GM21447 (cell line): Measurements from ENCODE around the gene CHD1.

Experiments used
- ATAC-seq: cut with Tn5 transposase; IDR thresholded peaks from one replicate; pipeline ENCODE4 v1.9.1; 2021; ENCODE audit not compliant: unreplicated experiment

CHD1 gene

GRCh38 chr5:98816582-98817222 lies 112.1 kb downstream of the CHD1 start:
- no peak for ATAC-seq

- no peak for ATAC-seq
Measured at GRCh38 chr5:98813755-98814154, 115.1 kb downstream of the CHD1 start.

DNA sequence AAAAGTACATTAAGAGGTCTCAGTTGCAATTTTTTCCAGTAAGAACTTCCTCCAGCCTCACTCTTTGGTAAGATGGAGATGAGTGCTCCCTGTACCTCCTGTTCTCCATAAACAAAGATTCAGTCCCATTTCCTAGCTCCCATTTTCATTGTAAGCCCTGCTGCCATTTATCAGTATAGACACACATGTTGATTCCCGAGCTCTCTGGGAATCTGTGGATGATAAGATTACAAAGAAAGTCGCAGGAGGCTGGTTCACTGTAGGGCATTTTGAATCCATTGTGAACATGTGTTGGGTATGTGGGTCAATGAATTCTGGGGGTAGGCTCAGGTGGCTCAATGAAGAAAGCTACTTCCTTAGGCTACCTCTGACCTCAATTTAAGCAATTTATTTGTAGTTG lies 118.6 kb downstream of the CHD1 start:
- no peak for ATAC-seq

DNA sequence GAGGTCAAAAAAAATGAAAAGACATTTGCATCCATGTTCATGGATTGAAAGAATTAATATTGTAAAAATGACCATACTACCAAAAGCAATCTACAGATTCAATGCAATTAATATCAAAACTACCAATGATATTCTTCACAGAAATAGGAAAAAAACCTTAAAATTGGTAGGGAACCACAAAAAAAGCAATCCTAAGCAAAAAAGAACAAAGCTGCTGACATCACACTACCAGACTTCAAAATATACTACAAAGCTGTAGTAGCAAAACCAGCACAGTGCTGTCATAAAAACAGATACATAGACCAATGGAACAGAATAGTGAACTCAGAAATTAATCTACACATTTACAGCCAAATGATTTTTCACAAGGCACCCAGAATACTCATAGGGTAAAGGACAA lies 121.0 kb downstream of the CHD1 start:
- ATAC-seq = no peak

GRCh38 chr5:98805070-98805469 lies 123.7 kb downstream of the CHD1 start:
- no peak for ATAC-seq

DNA sequence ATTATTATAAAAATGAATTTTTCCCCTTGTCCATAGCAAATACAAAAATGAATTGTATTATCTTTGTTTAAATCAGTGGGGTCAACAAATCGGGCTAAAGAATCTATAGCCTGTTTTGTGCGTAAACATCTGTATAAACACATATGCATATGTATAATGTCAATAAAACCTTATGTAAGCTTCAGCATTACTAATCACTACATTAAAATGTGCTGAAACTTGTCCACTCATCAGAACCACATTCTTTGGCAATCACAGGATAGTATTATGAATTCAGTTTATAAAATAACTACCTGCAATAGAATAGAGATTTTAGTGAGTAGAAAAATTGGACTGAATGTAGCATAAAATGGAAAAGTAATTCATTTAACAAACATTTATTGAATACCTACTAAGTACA lies 124.7 kb downstream of the CHD1 start:
- no peak for ATAC-seq
